ENCODE data around the gene SYTL3.

DNA sequence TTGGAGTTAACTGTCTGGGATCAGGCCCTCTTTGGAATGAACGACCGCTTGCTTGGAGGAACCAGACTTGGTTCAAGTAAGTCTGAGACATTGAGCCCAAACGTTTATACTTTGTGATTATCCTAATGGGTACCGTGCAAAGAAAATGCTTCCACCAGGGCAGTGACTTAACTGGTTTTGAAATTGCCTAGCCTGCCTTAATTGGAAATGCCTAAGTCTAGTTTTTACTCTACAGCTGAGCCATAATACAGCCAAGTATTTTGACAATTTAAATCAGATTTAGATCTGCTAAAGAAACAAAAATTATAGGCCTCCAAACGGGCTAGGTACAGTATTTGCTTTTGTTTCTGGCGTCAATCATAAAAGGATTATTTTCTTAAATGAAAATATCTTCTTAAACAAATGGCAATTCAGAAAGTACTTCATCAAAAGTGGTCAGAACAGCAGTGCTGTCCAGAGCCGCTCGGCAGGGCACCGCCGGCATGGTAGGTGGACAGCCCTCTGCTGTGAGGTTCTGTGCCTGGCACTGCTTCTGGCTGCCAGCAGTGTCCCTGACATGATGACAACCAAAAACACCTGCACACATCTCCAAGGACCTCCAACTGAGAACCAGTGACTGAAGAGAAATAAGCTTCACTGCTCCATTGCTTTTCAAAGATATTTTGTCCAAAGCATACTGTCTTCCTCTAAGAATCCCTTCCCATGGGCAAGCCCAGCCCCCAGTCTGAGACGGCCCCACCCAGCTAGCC, 113.8 kb downstream of the SYTL3 start:
- TF ChIP-seq POLR2A (IDR thresholded peaks at IDR 0.05; ENCODE audit: low read length), result no peak
- TF ChIP-seq GATA1 (IDR thresholded peaks at IDR 0.05; ENCODE audit: low read depth, low read length), result no peak
